HG03469 (cell line): ENCODE data around the gene PCDHGB5.
"Not testable (repeated sequence)": the region's sequence is repeated elsewhere in the genome, so short reads cannot be mapped to it uniquely, and the experiment has no call there.

Source experiments
- ATAC-seq: cut with Tn5 transposase; IDR thresholded peaks from one replicate; pipeline ENCODE4 v1.9.1; 2021; ENCODE audit warnings: mild to moderate bottlenecking, moderate library complexity, moderate number of reproducible peaks; ENCODE audit not compliant: unreplicated experiment

The PCDHGB5 gene

DNA sequence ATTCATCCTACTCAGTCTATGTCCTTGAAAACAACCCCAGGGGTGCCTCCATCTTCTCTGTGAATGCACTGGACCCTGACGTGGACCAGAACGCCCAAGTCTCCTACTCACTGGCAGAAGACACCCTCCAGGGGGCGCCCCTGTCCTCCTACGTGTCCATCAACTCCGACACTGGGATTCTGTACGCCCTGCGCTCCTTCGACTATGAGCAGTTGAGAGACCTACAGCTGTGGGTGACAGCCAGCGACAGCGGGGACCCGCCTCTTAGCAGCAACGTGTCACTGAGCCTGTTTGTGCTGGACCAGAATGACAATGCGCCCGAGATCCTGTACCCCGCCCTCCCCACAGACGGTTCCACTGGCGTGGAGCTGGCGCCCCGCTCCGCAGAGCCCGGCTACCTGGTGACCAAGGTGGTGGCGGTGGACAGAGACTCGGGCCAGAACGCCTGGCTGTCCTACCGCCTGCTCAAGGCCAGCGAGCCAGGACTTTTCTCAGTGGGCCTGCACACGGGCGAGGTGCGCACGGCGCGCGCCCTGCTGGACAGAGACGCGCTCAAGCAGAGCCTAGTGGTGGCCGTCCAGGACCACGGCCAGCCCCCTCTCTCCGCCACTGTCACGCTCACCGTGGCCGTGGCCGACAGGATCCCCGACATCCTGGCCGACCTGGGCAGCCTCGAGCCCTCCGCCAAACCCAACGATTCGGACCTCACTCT lies 22.1 kb upstream of the PCDHGB5 start:
- ATAC-seq: not testable (repeated sequence)

DNA sequence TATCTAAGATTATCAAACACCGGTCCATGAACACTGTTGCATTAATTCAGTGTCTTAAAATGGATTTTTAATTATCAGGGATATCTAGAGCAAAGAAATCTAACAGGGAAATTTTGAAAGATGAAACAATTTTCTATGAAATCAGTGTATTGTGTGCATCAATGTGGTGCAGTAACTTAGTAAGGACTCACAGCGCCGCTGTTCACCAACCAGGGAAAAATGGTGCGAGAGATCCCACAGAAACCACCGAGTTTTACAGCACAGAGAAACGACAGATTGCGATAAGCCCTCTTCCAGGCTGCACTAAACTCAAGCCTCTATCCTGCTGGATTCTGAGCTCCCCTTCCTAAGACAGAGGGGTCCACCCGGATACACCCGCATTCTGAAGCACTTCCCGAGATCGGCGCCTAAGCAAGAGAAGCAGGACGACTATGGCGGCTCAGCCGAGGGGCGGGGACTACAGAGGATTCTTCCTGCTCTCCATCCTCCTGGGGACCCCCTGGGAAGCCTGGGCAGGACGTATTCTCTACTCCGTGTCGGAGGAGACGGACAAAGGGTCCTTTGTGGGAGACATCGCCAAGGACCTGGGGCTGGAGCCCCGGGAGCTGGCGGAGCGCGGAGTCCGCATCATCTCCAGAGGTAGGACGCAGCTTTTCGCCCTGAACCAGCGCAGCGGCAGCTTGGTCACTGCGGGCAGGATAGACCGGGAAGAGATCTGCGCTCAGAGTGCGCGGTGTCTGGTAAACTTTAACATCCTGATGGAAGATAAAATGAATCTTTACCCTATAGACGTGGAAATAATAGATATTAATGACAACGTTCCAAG lies 15.1 kb upstream of the PCDHGB5 start, which contains the start of gene PCDHGA7:
Gene PCDHGA7, plus strand, starts transcription at position 274 of the 826 bp plus-strand sequence. Its CDS starts 158 bp downstream, at position 432.
- ATAC-seq: no peak

DNA sequence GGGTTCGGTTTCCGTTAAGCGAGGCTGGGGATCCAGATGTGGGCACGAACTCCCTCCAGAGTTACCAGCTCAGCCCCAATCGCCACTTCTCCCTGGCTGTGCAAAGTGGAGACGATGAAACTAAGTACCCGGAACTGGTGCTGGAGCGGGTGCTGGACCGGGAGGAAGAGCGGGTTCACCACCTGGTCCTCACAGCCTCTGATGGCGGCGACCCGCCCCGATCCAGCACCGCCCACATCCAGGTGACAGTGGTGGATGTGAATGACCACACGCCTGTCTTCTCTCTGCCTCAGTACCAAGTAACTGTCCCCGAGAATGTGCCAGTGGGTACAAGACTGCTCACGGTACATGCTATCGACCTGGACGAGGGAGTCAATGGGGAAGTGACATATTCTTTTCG lies 14.4 kb upstream of the PCDHGB5 start:
- ATAC-seq: no peak

DNA sequence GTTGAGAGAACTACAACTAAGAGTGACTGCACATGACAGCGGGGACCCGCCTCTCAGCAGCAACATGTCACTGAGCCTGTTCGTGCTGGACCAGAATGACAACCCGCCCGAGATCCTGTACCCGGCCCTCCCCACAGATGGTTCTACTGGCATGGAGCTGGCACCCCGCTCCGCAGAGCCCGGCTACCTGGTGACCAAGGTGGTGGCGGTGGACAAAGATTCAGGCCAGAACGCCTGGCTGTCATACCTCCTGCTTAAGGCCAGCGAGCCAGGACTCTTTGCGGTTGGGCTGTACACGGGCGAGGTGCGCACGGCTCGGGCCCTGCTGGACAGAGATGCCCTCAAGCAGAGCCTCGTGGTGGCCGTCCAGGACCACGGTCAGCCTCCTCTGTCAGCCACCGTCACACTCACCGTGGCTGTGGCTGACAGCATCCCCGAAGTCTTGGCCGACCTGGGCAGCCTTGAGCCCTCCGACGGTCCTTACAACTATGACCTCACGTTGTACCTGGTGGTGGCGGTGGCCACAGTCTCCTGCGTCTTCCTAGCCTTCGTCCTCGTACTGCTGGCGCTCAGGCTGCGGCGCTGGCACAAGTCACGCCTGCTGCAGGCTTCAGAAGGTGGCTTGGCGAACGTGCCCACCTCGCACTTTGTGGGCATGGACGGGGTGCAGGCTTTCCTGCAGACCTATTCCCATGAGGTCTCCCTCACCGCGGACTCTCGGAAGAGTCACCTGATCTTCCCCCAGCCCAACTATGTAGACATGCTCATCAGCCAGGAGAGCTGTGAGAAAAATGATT lies 13.1 kb upstream of the PCDHGB5 start:
- ATAC-seq: no peak

DNA sequence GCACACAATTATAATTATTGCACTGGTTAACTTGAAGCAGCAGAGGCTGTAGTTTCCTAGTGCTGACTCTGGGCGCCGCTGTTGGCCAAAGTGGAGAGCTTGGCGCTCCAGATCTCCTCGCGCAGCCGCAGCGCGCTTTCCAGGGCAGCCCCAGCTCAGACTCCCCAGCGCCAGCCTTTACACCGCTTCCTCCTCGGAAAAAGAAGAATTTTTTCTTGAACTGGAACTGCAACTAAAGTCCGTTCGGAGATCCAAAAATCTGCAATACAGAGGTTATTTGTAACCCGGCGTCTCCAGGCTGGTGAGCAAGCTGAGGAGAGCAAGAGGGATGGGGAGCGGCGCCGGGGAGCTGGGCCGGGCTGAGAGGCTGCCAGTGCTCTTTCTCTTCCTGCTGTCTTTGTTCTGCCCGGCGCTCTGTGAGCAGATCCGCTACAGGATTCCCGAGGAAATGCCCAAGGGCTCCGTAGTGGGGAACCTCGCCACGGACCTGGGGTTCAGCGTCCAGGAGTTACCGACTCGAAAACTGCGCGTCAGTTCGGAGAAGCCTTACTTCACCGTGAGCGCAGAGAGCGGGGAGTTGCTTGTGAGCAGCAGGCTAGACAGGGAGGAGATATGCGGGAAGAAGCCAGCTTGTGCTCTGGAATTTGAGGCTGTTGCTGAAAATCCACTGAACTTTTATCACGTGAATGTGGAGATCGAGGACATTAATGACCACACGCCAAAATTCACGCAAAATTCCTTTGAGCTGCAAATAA lies 10.0 kb upstream of the PCDHGB5 start, which contains the start of gene PCDHGB4:
Gene PCDHGB4, plus strand, starts transcription at position 142 of the 755 bp plus-strand sequence. Its CDS starts 187 bp downstream, at position 329.
- peak; percentile 60 for ATAC-seq

DNA sequence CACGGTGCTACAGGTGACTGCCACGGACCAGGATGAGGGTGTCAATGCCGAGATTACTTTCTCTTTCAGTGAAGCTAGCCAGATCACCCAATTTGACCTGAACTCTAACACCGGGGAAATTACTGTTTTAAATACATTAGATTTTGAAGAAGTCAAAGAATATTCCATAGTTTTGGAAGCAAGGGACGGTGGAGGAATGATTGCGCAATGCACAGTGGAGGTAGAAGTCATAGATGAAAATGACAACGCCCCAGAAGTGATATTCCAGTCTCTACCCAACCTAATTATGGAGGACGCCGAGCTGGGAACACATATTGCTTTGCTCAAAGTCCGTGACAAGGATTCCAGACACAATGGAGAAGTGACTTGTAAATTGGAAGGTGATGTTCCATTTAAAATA lies 9.1 kb upstream of the PCDHGB5 start:
- ATAC-seq: no peak

DNA sequence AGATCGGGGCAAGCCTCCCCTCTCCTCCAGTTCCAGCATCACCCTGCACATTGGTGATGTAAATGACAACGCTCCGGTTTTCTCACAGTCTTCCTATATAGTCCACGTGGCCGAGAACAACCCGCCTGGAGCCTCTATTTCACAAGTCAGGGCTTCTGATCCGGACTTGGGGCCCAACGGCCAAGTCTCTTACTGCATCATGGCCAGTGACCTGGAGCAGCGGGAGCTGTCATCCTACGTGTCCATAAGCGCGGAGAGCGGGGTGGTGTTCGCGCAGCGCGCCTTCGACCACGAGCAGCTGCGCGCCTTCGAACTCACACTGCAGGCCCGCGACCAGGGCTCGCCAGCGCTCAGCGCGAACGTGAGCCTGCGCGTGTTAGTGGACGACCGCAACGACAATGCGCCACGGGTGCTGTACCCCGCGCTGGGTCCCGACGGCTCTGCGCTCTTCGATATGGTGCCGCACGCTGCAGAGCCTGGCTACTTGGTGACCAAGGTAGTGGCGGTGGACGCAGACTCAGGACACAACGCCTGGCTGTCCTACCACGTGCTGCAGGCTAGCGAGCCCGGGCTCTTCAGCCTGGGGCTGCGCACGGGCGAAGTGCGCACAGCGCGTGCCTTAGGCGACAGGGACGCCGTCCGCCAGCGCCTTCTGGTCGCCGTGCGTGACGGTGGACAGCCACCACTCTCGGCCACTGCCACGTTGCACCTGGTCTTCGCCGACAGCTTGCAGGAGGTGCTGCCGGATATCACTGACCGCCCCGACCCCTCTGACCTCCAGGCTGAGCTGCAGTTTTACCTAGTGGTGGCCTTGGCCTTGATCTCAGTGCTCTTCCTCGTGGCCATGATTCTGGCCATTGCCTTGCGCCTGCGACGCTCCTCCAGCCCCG lies 8.3 kb upstream of the PCDHGB5 start:
- no peak for ATAC-seq

DNA sequence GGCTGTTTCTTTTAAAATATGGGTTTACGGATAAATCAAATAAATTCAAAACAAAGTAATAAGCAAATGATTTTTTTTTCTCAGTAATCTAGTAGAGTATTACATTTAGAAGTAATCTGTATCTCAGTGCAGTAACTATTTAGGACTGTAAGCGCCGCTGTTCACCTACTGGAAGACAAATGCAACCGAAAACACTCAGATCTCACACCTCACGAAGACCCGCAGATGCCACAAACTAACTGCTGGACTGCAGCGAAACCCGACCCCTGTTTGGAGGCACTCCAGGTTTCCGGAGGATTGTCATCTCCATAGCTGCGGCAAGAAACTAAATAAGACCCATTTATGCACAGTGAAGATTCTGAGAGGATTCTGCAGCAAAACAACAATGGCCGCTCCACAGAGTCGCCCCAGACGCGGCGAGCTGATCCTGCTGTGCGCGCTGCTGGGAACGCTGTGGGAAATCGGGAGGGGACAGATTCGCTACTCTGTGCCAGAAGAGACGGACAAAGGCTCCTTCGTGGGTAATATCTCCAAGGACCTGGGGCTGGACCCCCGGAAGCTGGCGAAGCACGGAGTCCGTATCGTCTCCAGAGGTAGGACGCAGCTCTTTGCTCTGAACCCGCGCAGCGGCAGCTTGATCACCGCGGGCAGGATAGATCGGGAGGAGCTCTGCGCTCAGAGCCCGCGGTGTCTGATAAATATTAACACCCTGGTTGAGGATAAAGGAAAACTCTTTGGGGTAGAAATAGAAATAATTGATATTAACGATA lies 5.1 kb upstream of the PCDHGB5 start, which contains the start of gene PCDHGA8:
Gene PCDHGA8, plus strand, starts transcription at position 205 of the 770 bp plus-strand sequence. Its CDS starts 181 bp downstream, at position 386.
- ATAC-seq: no peak

DNA sequence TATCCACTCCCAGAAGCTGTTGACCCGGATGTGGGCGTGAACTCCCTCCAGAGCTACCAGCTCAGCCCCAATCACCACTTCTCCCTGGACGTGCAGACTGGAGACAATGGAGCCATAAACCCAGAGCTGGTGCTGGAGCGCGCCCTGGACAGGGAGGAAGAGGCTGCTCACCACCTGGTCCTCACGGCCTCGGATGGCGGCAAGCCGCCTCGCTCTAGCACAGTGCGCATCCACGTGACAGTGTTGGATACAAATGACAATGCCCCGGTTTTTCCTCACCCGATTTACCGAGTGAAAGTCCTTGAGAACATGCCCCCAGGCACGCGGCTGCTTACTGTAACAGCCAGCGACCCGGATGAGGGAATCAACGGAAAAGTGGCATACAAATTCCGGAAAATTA lies 4.5 kb upstream of the PCDHGB5 start:
- ATAC-seq: no peak

DNA sequence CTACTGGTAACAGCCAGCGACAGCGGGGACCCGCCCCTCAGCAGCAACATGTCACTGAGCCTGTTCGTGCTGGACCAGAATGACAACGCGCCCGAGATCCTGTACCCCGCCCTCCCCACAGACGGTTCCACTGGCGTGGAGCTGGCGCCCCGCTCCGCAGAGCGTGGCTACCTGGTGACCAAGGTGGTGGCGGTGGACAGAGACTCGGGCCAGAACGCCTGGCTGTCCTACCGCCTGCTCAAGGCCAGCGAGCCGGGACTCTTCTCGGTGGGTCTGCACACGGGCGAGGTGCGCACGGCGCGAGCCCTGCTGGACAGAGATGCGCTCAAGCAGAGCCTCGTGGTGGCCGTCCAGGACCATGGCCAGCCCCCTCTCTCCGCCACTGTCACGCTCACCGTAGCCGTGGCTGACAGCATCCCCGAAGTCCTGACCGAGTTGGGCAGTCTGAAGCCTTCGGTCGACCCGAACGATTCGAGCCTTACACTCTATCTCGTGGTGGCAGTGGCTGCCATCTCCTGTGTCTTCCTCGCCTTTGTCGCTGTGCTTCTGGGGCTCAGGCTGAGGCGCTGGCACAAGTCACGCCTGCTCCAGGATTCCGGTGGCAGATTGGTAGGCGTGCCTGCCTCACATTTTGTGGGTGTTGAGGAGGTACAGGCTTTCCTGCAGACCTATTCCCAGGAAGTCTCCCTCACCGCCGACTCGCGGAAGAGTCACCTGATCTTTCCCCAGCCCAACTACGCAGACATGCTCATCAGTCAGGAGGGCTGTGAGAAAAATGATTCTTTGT lies 3.2 kb upstream of the PCDHGB5 start:
- ATAC-seq: not testable (repeated sequence)

DNA sequence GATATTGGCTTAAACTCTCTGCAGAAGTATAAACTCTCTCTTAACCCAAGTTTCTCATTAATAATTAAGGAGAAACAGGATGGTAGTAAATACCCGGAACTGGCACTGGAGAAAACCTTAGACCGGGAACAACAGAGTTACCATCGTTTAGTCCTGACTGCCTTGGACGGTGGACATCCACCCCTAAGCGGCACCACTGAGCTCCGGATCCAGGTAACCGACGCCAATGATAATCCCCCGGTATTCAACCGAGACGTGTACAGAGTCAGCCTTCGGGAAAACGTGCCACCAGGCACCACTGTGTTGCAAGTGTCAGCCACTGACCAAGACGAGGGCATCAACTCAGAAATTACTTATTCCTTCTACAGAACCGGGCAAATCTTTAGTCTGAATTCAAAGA lies 861 bp downstream of the PCDHGB5 start:
- ATAC-seq: no peak

DNA sequence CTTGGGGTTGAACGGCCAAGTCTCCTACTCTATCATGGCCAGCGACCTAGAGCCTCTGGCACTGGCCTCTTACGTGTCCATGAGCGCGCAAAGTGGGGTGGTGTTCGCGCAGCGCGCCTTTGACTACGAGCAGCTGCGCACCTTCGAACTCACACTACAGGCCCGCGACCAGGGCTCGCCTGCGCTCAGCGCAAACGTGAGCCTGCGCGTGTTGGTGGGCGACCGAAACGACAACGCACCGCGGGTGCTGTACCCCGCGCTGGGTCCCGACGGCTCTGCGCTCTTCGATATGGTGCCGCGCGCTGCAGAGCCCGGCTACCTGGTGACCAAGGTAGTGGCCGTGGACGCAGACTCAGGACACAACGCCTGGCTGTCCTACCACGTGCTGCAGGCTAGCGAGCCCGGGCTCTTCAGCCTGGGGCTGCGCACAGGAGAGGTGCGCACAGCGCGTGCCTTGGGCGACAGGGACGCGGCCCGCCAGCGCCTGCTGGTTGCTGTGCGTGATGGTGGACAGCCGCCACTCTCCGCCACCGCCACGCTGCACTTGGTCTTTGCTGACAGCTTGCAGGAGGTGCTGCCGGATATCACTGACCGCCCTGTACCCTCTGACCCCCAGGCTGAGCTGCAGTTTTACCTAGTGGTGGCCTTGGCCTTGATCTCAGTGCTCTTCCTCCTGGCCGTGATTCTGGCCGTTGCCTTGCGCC lies 2.0 kb downstream of the PCDHGB5 start:
- ATAC-seq: no peak

DNA sequence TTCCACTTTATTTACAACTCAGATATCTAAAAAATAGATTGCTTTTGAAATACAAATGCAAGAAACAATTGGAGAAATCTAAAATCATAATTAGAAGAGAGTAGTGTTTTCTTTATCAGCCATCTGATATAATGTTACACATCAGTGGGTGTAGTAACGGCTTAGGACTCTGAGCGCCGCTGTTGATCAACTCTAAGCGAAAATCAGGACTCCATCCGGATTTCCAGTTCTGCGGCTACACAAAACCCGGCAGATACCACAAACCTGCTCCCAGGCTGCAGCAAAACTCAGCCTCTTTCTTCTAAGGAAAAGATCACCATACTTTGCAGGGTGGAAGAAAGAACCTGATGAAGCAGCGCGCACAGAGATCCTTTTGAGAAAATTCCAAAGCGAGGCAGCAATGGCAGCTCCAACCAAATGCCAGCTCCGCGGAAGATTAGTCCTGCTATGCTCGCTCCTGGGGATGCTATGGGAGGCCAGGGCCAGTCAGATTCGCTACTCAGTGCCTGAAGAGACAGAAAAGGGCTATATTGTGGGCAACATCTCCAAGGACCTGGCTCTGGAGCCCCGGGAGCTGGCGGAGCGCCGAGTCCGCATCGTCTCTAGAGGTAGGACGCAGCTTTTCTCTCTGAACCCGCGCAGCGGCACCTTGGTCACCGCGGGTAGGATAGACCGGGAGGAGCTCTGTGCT lies 5.0 kb downstream of the PCDHGB5 start, which contains the start of gene PCDHGA9:
Gene PCDHGA9, plus strand, starts transcription at position 226 of the 691 bp plus-strand sequence. Its CDS starts 175 bp downstream, at position 401.
- no peak for ATAC-seq

DNA sequence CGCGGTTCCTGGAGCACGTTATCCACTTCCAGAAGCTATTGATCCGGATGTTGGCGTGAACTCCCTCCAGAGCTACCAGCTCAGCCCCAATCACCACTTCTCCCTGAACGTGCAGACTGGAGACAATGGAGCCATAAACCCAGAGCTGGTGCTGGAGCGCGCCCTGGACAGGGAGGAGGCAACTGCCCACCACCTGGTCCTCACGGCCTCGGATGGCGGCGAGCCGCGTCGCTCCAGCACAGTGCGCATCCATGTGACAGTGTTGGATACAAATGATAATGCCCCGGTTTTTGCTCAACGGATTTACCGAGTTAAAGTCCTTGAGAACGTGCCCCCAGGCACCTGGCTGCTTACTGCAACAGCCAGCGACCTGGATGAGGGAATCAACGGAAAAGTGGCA lies 5.6 kb downstream of the PCDHGB5 start:
- no peak for ATAC-seq

DNA sequence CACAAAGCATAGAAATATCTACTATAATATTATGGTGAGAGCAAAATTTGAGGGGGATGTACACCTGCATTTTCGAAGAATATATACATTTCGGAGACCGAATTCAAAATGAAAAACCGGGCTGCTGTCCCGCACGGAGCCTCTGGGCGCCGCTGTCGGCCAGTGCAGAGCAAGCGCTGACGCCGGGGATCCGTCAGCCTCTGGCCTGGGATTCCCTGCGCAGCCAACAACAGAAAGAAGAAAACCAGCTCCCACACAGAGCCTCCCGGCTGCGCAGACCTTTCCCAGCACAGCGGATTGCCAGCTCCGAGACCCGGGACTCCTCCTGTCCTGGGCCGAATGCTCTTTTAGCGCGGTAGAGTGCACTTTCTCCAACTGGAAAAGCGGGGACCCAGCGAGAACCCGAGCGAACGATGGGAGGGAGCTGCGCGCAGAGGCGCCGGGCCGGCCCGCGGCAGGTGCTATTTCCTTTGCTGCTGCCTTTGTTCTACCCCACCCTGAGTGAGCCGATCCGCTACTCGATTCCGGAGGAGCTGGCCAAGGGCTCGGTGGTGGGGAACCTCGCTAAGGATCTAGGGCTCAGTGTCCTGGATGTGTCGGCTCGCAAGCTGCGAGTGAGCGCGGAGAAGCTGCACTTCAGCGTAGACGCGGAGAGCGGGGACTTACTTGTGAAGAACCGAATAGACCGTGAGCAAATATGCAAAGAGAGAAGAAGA lies 10.2 kb downstream of the PCDHGB5 start, which contains the start of gene PCDHGB6:
Gene PCDHGB6, plus strand, starts transcription at position 232 of the 716 bp plus-strand sequence. Its CDS starts 182 bp downstream, at position 414.
- not testable (repeated sequence) for ATAC-seq
